Adrenal gland (tissue), 12 donors: ENCODE measurements around the gene PKNOX2. TPM values are rescaled to one million over a fixed set of nuclear protein-coding genes. Genes with fewer than 3 reads are reported as not detected.

ENCODE experiments used
- DNase-seq, 7 donors: peaks; one replicate each; pipeline ENCODE4 v3.0.0-alpha.2; 2019 to 2020
- H3K27ac ChIP-seq, 5 donors: fragments of 200-600 bp; sonication (generic) in 4 of 5; 1 replicate in 3 of 5; 2 replicates in 2 of 5; pipeline versions ENCODE4 v1.5.1 to v1.8.0; 2016 to 2020; ENCODE audit warnings: mild to moderate bottlenecking in 1 of 5
- H3K27me3 ChIP-seq: fragments of 200-600 bp; 2 replicates; pipeline ENCODE4 v1.8.0; 2021
- H3K36me3 ChIP-seq, 2 donors: fragments of 200-600 bp; replicated peaks in 1 of 2; 1 replicate in 1 of 2; 2 replicates in 1 of 2; pipeline versions ENCODE4 v1.5.1 to v1.8.0; 2018 to 2022
- H3K4me1 ChIP-seq, 2 donors: fragments of 200-600 bp; replicated peaks in 1 of 2; 1 replicate in 1 of 2; 2 replicates in 1 of 2; pipeline versions ENCODE4 v1.5.1 to v1.8.0; 2018 to 2021
- H3K4me3 ChIP-seq, 4 donors: fragments of 200-600 bp; sonication (generic) in 3 of 4; one replicate each; pipeline ENCODE4 v1.5.1; 2016 to 2018
- H3K9me3 ChIP-seq, 3 donors: fragments of 200-600 bp; sonication (generic) in 1 of 3; replicated peaks in 1 of 3; 1 replicate in 2 of 3; 2 replicates in 1 of 3; pipeline versions ENCODE4 v1.5.1 to v1.8.0; 2016 to 2021
- CTCF ChIP-seq, 6 experiments: fragments of 450-650 bp in 4 of 6; fragments of 200-600 bp in 2 of 6; sonication (generic) in 1 of 6; IDR thresholded peaks; 1 replicate in 5 of 6; 2 replicates in 1 of 6; pipeline versions ENCODE4 v1.5.1 to v1.8.0; 2016 to 2021; ENCODE audit warnings: antibody characterized with exemption in 6 of 6, mild to moderate bottlenecking in 2 of 6, moderate library complexity in 1 of 6
- POLR2A ChIP-seq, 2 donors: fragments of 450-650 bp; IDR thresholded peaks; one replicate each; pipeline ENCODE4 v1.6.1; 2017; ENCODE audit warnings: antibody characterized with exemption in 2 of 2, mild to moderate bottlenecking in 2 of 2, moderate library complexity in 1 of 2
- WGBS, 4 donors: extraction: QIAGEN DNeasy Blood & Tissue Kit in 2 of 4; methylation state at CpG; one replicate each; pipeline versions ENCODE4 v1.1.5 to v1.1.7; 2013 to 2017; 5-methylcytosine and 5-hydroxymethylcytosine counted together
- intact Hi-C, 2 donors: fragments of 100-400 bp; cut with DNase I; formaldehyde crosslinking; loops; one replicate each; pipeline versions ENCODE4 v1.14.1 to v1.15.0; 2022 to 2023
- polyA plus RNA-seq, 3 donors: library from polyadenylated mRNA; stranded (reverse); fragments of 200-250 nt in 2 of 3; fragments of 350-450 nt in 1 of 3; fragmentation: Illumina TruSeq in 1 of 3; extraction: RNeasy Lipid Tissue Mini Kit (QIAGEN cat#74804) in 1 of 3; gene quantifications; one replicate each; pipeline ENCODE4 v1.2.3, GENCODE V29; 2013 to 2014
- total RNA-seq, 9 donors: library from RNA; depleted of rRNA in 4 of 9; stranded (reverse); fragments of >200 nt in 4 of 9; fragments of 120-200 nt in 1 of 9; fragmentation: NEBNext Ultra II Directional in 1 of 9; extraction: Animal tissue kit (Norgen Biotek cat#: 25700) in 1 of 9; gene quantifications; one replicate each; pipeline versions ENCODE4 v1.1.0 to v1.2.4, GENCODE V29; 2013 to 2023
- donor health status: healthy with polysubstance abuse.
- donor health status: Bipolar disorder and iron deficiency.
- donor health status: DM: yes; HTN: yes; CAD: no.
- donor health status: DM: no; HTN: no; CAD: no.
- donor health status: DM: no; HTN: no; CAD: no.
- donor health status: DM: yes; HTN: yes; CAD: no.

The PKNOX2 gene
- total and polyA plus RNA-seq, 12 donors, result 1.2 to 34.7 (median 3.1) TPM

GRCh38 chr11:125435461-125436238, 271.1 kb downstream of the PKNOX2 start:
- no peaks in the 10 kb centered on the region for H3K4me1 ChIP-seq
- intact Hi-C loops, result no loop called here
- TF ChIP-seq CTCF (IDR thresholded peaks at IDR 0.05) (no peak), POLR2A (IDR thresholded peaks at IDR 0.05) (no peak)
- H3K4me3 ChIP-seq, result no peak overlapping the region
- H3K9me3 ChIP-seq, result no peaks in the 10 kb centered on the region
- no peaks in the 10 kb centered on the region for H3K27me3 ChIP-seq
- WGBS, 4 donors, result 69 to 77% (median 74%) methylated on average over 7 to 9 of the region's 9 CpGs
- no peak for DNase-seq
- no peaks in the 10 kb centered on the region for H3K36me3 ChIP-seq
- H3K27ac ChIP-seq, result no peak overlapping the region

GRCh38 chr11:125441648-125442410, 277.3 kb downstream of the PKNOX2 start:
- no peaks in the 10 kb centered on the region for H3K27me3 ChIP-seq
- no peak for DNase-seq
- H3K4me3 ChIP-seq, result no peak overlapping the region
- 66 to 73% (median 69%) methylated on average over 10 to 11 of the region's 11 CpGs for WGBS, 4 donors
- H3K9me3 ChIP-seq, result no peaks in the 10 kb centered on the region
- intact Hi-C loops, result no loop called here
- TF ChIP-seq POLR2A (IDR thresholded peaks at IDR 0.05) (no peak), CTCF (IDR thresholded peaks at IDR 0.05) (no peak)
- H3K36me3 ChIP-seq, result no peaks in the 10 kb centered on the region
- no peaks in the 10 kb centered on the region for H3K4me1 ChIP-seq
- H3K27ac ChIP-seq, result no peak overlapping the region

GRCh38 chr11:125442946-125443345, 278.4 kb downstream of the PKNOX2 start:
- Histone ChIP-seq H3K9me3 (no peaks in the 10 kb centered on the region), H3K4me1 (no peaks in the 10 kb centered on the region), H3K4me3 (no peak overlapping the region), H3K36me3 (no peaks in the 10 kb centered on the region), H3K27me3 (no peaks in the 10 kb centered on the region), H3K27ac (no peak overlapping the region)
- 91 to 100% (median 93%) methylated on average over 3 to 6 of the region's 6 CpGs for WGBS, 4 donors
- DNase-seq, result no peak
- intact Hi-C loops, result no loop called here
- no peak for TF ChIP-seq POLR2A (IDR thresholded peaks at IDR 0.05)
- no peak for TF ChIP-seq CTCF (IDR thresholded peaks at IDR 0.05)

GRCh38 chr11:125443767-125444311, 279.3 kb downstream of the PKNOX2 start:
- H3K36me3 ChIP-seq, result no peaks in the 10 kb centered on the region
- 58 to 65% (median 62%) methylated on average over 7 to 10 of the region's 10 CpGs for WGBS, 4 donors
- no peaks in the 10 kb centered on the region for H3K4me1 ChIP-seq
- TF ChIP-seq POLR2A (IDR thresholded peaks at IDR 0.05), result no peak
- TF ChIP-seq CTCF (IDR thresholded peaks at IDR 0.05), result no peak
- H3K27me3 ChIP-seq, result no peaks in the 10 kb centered on the region
- H3K9me3 ChIP-seq, result no peaks in the 10 kb centered on the region
- intact Hi-C loops, result no loop called here
- no peak overlapping the region for H3K4me3 ChIP-seq
- no peak overlapping the region for H3K27ac ChIP-seq
- DNase-seq, result no peak
